ENCODE results near the gene RPL35.
A peak's percentile ranks its signal among the peaks of the same experiment; 100 is the strongest.

- 0 out of 2 replicates have a peak, but pooled peaks have one; percentile 13 for TF ChIP-seq CTCF (IDR thresholded peaks at IDR 0.05)
- no peak for TF ChIP-seq TAF1 (IDR thresholded peaks at IDR 0.05; ENCODE audit: borderline replicate concordance, low read depth, low read length)
- peak; percentile 44; the same call in 1 of the 2 replicates for TF ChIP-seq POLR2AphosphoS5 (IDR thresholded peaks at IDR 0.05; ENCODE audit: low read depth, low read length)
- TF ChIP-seq EZH2phosphoT487 (IDR thresholded peaks at IDR 0.05; ENCODE audit: borderline replicate concordance, low read depth), result no peak
Observed at GRCh38 chr9:124812441-124812876, 49.3 kb downstream of the RPL35 start.

All from SK-N-SH (cell line).